ENCODE data around the gene MCC. TPM values are rescaled to one million over a fixed set of nuclear protein-coding genes. Genes with fewer than 3 reads are reported as not detected.

The MCC gene
- total RNA-seq, 1 donor from 2014 or later: 18.9 TPM

- Mint-ChIP-seq H3K4me3 (ENCODE audit: low read depth) (no peak overlapping the region), H3K27me3 (no peaks in the 10 kb centered on the region), H3K9me3 (ENCODE audit: low read depth) (no peaks in the 10 kb centered on the region), H3K27ac (no peak overlapping the region), H3K36me3 (ENCODE audit: insufficient read depth) (peaks cover 2% of the 10 kb centered on the region), H3K4me1 (ENCODE audit: low read depth) (peaks cover 10% of the 10 kb centered on the region)
- DNase-seq (ENCODE audit: low spot score, unreplicated experiment): no peak
- no peak for TF ChIP-seq CTCF (IDR thresholded peaks at IDR 0.05; ENCODE audit: unreplicated experiment)
These were observed 430.7 kb downstream of the MCC start for GRCh38 chr5:113057557-113057984.

- H3K36me3 Mint-ChIP-seq (ENCODE audit: insufficient read depth): no peaks in the 10 kb centered on the region
- H3K27ac Mint-ChIP-seq: no peak overlapping the region
- peaks cover 10% of the 10 kb centered on the region for H3K4me1 Mint-ChIP-seq (ENCODE audit: low read depth)
- H3K4me3 Mint-ChIP-seq (ENCODE audit: low read depth): no peak overlapping the region
- no peak for DNase-seq (ENCODE audit: low spot score, unreplicated experiment)
- H3K27me3 Mint-ChIP-seq: no peaks in the 10 kb centered on the region
- H3K9me3 Mint-ChIP-seq (ENCODE audit: low read depth): no peaks in the 10 kb centered on the region
- no peak for TF ChIP-seq CTCF (IDR thresholded peaks at IDR 0.05; ENCODE audit: unreplicated experiment)
These were observed 431.3 kb downstream of the MCC start for GRCh38 chr5:113056988-113057387.

GRCh38 chr5:113054899-113055298 lies 433.4 kb downstream of the MCC start:
- no peak overlapping the region for H3K4me3 Mint-ChIP-seq (ENCODE audit: low read depth)
- no peaks in the 10 kb centered on the region for H3K36me3 Mint-ChIP-seq (ENCODE audit: insufficient read depth)
- TF ChIP-seq CTCF (IDR thresholded peaks at IDR 0.05; ENCODE audit: unreplicated experiment): no peak
- H3K9me3 Mint-ChIP-seq (ENCODE audit: low read depth): no peaks in the 10 kb centered on the region
- H3K27me3 Mint-ChIP-seq: no peaks in the 10 kb centered on the region
- DNase-seq (ENCODE audit: low spot score, unreplicated experiment): no peak
- H3K27ac Mint-ChIP-seq: no peak overlapping the region
- peaks cover 9% of the 10 kb centered on the region for H3K4me1 Mint-ChIP-seq (ENCODE audit: low read depth)

- H3K4me3 Mint-ChIP-seq (ENCODE audit: low read depth): no peak overlapping the region
- H3K4me1 Mint-ChIP-seq (ENCODE audit: low read depth): no peaks in the 10 kb centered on the region
- no peaks in the 10 kb centered on the region for H3K36me3 Mint-ChIP-seq (ENCODE audit: insufficient read depth)
- no peak for TF ChIP-seq CTCF (IDR thresholded peaks at IDR 0.05; ENCODE audit: unreplicated experiment)
- no peaks in the 10 kb centered on the region for H3K27me3 Mint-ChIP-seq
- no peaks in the 10 kb centered on the region for H3K9me3 Mint-ChIP-seq (ENCODE audit: low read depth)
- no peak overlapping the region for H3K27ac Mint-ChIP-seq
- no peak for DNase-seq (ENCODE audit: low spot score, unreplicated experiment)
These were observed 434.7 kb downstream of the MCC start for GRCh38 chr5:113053511-113053995.

- Mint-ChIP-seq H3K36me3 (ENCODE audit: insufficient read depth) (no peaks in the 10 kb centered on the region), H3K4me1 (ENCODE audit: low read depth) (no peaks in the 10 kb centered on the region), H3K4me3 (ENCODE audit: low read depth) (no peak overlapping the region), H3K27me3 (no peaks in the 10 kb centered on the region), H3K9me3 (ENCODE audit: low read depth) (no peaks in the 10 kb centered on the region), H3K27ac (no peak overlapping the region)
- TF ChIP-seq CTCF (IDR thresholded peaks at IDR 0.05; ENCODE audit: unreplicated experiment): no peak
- no peak for DNase-seq (ENCODE audit: low spot score, unreplicated experiment)
These were observed 436.0 kb downstream of the MCC start for GRCh38 chr5:113052041-113052795.

Data from progenitor cell of endocrine pancreas (in vitro differentiated cells).